Activated T-cell treated with anti-CD3 and anti-CD28 coated beads, Interleukin-2, amount 50 U/mL, for 24 hours (primary cell): Measurements from ENCODE around the gene ATP10A.

Experiments used
- DNase-seq: peaks from one replicate; pipeline ENCODE4 v3.0.0-alpha.2; 2020
- H3K27ac Mint-ChIP-seq: 2 replicates; pipeline ENCODE4 v1.8.0; 2020; ENCODE audit warnings: mild to moderate bottlenecking, mixed read lengths
- H3K27me3 Mint-ChIP-seq: 2 replicates; pipeline ENCODE4 v1.8.0; 2020; ENCODE audit warnings: mixed read lengths
- H3K36me3 Mint-ChIP-seq: 2 replicates; pipeline ENCODE4 v1.8.0; 2020; ENCODE audit warnings: low read depth, mixed read lengths
- H3K4me1 Mint-ChIP-seq: 2 replicates; pipeline ENCODE4 v1.8.0; 2020; ENCODE audit warnings: low read depth, mixed read lengths
- H3K4me3 Mint-ChIP-seq: 2 replicates; pipeline ENCODE4 v1.8.0; 2020; ENCODE audit warnings: mild to moderate bottlenecking, moderate library complexity, mixed read lengths
- H3K9me3 Mint-ChIP-seq: 2 replicates; pipeline ENCODE4 v1.8.0; 2020; ENCODE audit warnings: mixed read lengths

ATP10A gene

DNA sequence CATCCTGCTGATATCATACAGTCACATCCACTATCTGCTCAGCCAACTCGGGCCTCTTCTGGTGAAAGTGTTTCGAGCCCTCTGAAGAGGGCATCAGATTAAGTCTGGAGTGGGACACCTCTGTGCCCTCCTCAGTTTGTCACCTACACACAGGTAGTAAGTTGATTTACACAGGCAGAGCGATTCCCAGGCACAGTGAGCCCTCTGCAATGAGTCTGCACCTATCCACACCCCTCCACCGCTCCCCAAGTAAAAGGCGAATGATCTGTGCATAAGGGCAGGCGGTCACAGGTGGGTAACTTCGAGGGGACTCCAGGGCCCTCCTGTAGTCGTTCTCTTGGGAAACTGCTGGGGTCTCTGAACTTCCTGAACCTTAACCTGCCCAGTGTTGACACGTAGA, 152.0 kb downstream of the ATP10A start:
- Mint-ChIP-seq H3K27me3 (no peaks in the 10 kb centered on the region), H3K36me3 (peaks cover 81% of the 10 kb centered on the region), H3K4me3 (no peak overlapping the region), H3K4me1 (no peaks in the 10 kb centered on the region), H3K9me3 (no peaks in the 10 kb centered on the region), H3K27ac (peak overlapping the region; percentile 40)
- peak; percentile 25 for DNase-seq

DNA sequence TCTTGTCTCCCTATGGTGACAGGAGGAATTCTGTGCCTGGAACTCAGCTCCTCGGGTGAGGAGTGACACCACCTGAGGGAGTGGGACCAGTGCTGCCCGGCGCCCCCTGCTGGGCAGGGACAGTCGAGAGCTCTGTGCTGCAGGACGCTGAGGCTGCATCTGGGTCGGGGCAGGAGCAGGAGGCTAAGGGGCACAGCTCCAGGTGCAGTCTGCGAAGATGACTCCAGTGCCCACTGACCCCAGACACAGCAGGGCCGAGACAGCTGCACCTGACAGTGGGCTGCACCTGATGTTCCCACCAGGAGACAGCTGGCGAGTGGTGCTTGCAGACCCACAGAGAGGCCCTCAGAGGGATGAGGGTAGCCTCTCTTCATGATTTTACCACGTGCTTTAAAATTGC, 152.9 kb downstream of the ATP10A start:
- no peaks in the 10 kb centered on the region for H3K27me3 Mint-ChIP-seq
- peak; percentile 70 for DNase-seq
- H3K9me3 Mint-ChIP-seq = no peaks in the 10 kb centered on the region
- no peaks in the 10 kb centered on the region for H3K4me1 Mint-ChIP-seq
- H3K27ac Mint-ChIP-seq = no peak overlapping the region
- no peak overlapping the region for H3K4me3 Mint-ChIP-seq
- H3K36me3 Mint-ChIP-seq = peaks cover 83% of the 10 kb centered on the region

DNA sequence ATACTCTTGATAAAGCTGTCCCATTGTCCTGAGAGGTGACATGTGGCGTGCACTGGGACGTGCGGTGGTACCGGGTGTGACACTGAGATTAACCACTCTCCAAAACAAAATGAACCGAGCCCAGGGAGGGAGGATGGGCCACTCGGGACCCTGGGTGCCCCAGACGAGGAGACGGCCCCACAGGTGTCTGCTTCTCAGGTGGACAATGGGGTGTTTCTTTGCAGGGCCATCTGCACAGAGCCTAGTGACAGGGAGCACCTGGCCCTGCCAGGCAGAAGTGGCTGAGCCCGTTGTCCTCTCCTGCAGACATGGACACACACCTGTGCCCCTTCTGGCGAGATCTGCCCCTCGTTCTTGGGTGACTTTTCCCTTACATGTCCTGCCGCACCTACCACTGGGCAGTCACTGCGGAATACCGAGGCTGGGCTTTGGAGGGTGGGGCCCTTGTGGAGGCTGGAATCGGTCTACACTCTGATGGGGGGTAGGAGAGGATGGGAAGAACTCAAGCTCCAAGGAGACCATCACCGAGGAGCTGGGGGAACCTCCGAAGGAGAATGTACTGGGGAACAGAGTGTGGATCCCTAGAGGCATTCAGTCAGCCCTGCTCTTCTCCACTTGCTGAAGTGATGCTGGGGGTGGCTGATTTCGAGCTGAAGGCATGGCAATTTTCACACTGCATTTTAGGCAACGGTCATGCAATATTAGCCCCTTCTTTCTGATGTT, 153.5 kb downstream of the ATP10A start:
- Mint-ChIP-seq H3K27ac (peak overlapping the region; percentile 12), H3K36me3 (peaks cover 81% of the 10 kb centered on the region), H3K4me1 (no peaks in the 10 kb centered on the region), H3K9me3 (no peaks in the 10 kb centered on the region), H3K4me3 (no peak overlapping the region), H3K27me3 (no peaks in the 10 kb centered on the region)
- peak; percentile 30 for DNase-seq

DNA sequence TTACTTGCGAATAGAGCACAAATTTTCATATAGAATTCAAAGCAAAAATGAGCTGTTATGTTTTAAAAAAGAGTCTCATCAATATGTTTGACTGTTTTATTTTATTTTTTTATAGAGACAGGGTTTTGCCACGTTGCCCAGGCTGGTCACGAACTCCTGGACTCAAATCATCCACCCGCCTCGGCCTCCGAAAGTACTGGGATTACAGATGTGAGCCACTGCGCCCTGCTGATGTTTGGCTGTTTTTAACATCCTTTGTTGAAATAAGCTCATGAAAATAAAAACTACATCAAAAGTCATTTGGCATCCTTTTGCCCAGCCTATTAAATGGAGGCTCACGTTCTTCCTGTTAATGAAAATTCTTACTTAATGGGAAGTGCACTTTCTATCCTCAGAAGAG, 154.7 kb downstream of the ATP10A start:
- Mint-ChIP-seq H3K27ac (no peak overlapping the region), H3K4me1 (no peaks in the 10 kb centered on the region), H3K4me3 (no peak overlapping the region), H3K27me3 (no peaks in the 10 kb centered on the region), H3K9me3 (no peaks in the 10 kb centered on the region), H3K36me3 (peaks cover 75% of the 10 kb centered on the region)
- DNase-seq = no peak

DNA sequence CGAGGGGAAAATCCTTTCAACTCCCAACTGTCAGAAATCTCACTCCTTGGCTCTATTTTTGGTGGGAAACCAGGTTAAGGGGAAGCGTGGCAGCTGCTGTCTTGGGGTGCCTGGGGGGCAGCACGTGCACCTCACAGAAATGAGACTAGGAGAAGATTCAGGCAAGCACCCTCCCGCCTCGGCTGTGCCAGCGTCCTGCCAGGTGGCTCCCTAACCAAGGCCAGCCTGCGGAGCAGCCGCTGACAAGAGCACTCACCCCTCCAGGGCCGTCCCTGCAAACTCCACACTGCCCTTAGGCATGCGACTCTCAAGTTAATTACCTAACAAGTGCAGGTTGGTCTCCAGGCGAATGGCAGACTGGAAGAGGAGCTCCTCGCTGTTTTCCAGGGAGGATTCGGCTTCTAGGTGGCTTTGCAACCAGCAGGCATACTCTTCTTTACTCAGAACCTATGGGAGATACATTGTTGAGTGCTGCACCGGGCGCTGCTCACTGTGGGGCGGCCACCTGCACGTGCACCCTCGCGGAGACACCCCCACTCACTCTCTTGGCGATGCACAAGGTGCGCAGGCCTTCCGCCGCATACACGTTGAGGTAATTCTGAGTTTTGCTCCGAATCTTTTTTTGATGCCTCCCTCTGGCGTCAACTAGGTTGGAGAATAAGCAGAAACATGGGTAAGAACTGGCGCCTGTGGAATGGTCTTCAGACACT, 155.3 kb downstream of the ATP10A start:
- Mint-ChIP-seq H3K27ac (peak overlapping the region; percentile 71), H3K4me3 (no peak overlapping the region), H3K36me3 (peaks cover 75% of the 10 kb centered on the region), H3K9me3 (no peaks in the 10 kb centered on the region), H3K27me3 (no peaks in the 10 kb centered on the region), H3K4me1 (no peaks in the 10 kb centered on the region)
- DNase-seq = peak; percentile 20

DNA sequence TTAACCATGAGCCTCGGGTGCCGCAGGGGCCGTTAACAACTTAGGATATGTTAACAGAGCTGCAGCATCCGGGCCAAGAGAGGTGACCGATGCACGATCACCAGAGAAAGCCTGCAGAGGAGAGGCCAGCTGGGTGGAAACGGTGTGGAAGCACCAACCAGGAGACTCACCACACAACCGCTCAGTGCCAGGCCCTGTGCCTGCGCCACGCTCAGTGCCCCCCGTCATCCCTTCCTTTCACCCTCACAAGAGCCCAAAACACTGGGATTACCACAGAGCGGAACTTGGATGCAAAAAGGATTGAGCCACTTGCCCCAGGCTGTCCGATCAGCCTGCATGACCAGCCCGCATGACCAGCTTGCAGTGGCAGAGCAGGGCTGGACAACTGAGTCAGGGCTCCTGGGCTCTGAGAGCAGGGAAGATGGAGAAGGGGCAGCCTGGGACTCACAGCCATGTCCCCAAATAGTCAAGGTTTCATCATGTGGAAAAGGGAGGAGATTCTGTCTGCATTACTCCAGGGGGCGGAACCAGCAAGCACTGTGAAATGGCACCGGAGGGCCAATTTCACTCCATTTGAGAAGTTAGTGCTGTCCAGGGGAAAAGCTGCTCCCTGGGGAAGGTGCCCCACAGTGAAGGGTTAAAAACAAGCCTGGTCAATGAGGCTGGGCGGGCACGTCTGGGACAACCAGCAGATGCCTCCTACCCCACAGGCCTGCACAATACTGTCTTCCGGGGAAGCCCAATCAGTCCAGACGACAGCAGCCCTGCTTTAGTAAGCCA, 156.8 kb downstream of the ATP10A start:
- no peaks in the 10 kb centered on the region for H3K4me1 Mint-ChIP-seq
- H3K9me3 Mint-ChIP-seq = no peaks in the 10 kb centered on the region
- H3K27ac Mint-ChIP-seq = no peak overlapping the region
- peak; percentile 25 for DNase-seq
- no peak overlapping the region for H3K4me3 Mint-ChIP-seq
- peaks cover 73% of the 10 kb centered on the region for H3K36me3 Mint-ChIP-seq
- H3K27me3 Mint-ChIP-seq = no peaks in the 10 kb centered on the region

DNA sequence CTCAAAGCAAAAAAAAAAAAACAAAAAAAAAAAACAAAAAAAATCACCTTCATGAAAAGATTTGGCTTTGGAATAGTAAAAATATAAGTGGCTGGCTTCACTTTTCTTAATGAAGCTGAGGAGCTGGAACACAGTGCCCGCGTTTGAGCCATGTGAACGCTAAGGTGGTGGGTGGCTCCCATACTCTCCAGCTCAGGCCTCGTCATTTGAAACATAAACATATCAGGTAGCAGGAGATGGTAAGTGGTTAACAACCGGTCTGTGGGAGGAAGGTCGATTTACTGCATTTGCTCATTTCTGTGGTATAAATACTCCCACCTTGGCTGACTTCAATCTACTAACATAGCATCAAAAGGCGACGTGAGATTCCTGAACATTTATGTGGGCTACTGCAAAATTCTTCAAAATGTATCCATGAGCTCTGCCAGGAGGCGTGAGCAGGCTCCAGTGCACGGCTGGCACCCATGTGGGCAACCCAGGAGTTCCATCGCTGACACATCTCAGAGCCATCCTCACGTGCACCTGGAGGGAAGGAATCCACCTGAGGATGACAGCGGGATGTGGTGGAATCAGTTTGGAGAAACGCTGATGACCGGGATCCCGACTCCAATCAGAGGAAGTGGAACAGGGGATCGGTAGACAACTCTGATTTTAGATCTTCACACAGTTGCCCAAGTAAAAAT, 157.6 kb downstream of the ATP10A start:
- no peaks in the 10 kb centered on the region for H3K4me1 Mint-ChIP-seq
- H3K4me3 Mint-ChIP-seq = no peak overlapping the region
- H3K27ac Mint-ChIP-seq = no peak overlapping the region
- H3K27me3 Mint-ChIP-seq = no peaks in the 10 kb centered on the region
- no peaks in the 10 kb centered on the region for H3K9me3 Mint-ChIP-seq
- peaks cover 74% of the 10 kb centered on the region for H3K36me3 Mint-ChIP-seq
- peak; percentile 5 for DNase-seq

DNA sequence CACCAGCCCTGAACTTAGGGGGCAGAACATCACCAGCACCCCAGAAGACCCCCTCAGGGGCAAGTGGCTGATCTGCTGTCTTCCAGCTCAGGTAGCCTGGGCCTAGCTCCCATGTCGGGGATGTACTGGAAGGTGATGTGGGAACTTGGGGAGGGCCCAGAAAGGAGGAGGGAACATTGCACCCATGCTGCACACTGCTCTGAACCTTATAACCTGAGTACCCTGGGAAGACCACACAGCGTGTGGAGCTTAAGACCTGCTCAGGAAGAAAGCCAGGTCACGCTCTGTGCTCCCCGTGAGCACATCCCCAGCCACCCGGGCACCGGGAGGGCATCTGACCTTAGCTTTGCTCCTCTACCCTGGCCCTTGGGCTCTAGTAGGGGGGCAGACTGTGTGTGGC, 159.4 kb downstream of the ATP10A start:
- Mint-ChIP-seq H3K4me1 (no peaks in the 10 kb centered on the region), H3K27me3 (no peaks in the 10 kb centered on the region), H3K27ac (no peak overlapping the region), H3K36me3 (peaks cover 80% of the 10 kb centered on the region), H3K4me3 (no peak overlapping the region), H3K9me3 (no peaks in the 10 kb centered on the region)
- DNase-seq = peak; percentile 21

DNA sequence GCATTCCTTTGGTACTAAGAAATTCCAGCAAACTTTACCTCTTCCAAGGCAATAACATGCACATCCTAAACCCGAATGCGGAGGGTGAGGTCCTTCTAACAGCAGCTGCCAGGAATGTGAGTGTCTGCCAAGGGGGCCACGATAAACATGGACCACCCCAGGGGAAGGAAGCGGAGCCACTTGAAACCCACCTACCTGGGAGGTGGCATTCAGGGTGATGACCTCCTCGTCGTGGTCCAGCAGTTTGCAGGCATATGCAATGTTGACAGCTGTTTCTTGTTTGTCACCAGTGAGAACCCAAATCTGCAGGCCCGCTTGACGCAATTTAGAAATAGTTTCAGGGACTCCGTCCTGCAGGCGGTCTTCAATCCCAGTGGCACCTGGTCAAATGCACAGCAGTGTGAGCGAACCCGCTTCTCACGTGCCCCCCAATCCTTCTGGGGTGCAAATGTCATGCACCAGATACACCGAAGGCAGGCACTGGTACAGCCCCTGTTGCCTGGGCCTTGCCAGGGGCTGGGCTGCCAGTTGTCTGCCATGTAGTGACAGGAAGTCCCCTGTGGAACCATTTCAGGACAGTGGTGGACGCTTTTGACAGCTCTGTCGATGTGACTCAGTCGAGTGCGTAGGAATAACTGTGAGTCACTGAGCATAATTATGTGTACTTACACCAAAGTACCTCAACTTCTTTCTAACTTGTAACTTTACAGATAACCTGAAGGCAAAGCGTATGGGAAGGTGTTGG, 161.2 kb downstream of the ATP10A start:
- Mint-ChIP-seq H3K27ac (no peak overlapping the region), H3K4me1 (no peaks in the 10 kb centered on the region), H3K36me3 (peaks cover 82% of the 10 kb centered on the region), H3K4me3 (no peak overlapping the region), H3K9me3 (no peaks in the 10 kb centered on the region), H3K27me3 (no peaks in the 10 kb centered on the region)
- DNase-seq = peak; percentile 22

DNA sequence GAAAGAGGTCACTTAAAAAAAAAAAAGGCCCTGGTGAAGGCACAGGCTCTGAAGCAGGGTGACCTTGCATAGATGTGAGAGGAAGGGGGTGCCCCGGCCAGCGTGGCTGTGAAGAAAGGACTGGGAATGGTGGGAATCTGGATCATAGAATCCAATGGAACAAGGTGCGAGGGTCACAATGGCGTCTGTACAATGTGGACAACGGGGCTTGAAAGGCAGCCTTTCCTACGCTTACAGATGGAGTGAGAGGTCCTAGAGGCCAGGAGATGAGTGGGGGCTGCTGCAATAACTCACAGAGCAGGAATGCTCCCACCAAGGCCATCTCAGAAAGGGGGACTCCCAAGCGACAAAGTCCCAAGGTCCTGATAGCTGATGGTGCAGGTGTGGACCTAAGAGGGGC, 162.2 kb downstream of the ATP10A start:
- H3K4me3 Mint-ChIP-seq = no peak overlapping the region
- H3K36me3 Mint-ChIP-seq = peaks cover 82% of the 10 kb centered on the region
- no peaks in the 10 kb centered on the region for H3K4me1 Mint-ChIP-seq
- DNase-seq = peak; percentile 17
- H3K9me3 Mint-ChIP-seq = no peaks in the 10 kb centered on the region
- no peaks in the 10 kb centered on the region for H3K27me3 Mint-ChIP-seq
- H3K27ac Mint-ChIP-seq = no peak overlapping the region

DNA sequence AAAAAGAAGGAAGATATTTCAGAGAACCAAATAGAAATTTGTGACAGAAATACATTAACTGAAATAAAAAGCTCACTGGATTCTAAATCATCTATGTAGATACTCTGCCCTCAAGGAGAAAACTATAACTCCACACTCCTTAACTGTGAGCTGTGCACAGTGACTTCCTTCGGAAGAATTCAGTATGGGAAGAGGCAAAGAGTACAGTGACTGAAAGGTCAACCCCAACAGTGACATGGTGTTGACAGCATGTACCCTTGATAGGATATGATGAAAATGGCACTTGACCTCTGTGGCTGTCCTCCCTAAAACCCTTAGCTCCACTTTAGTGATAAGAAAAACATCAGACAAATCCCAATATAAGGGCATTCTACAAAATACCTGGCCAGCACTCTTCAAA, 165.5 kb downstream of the ATP10A start:
- Mint-ChIP-seq H3K4me3 (no peak overlapping the region), H3K9me3 (no peaks in the 10 kb centered on the region), H3K27ac (no peak overlapping the region), H3K4me1 (no peaks in the 10 kb centered on the region), H3K27me3 (no peaks in the 10 kb centered on the region), H3K36me3 (peaks cover 93% of the 10 kb centered on the region)
- DNase-seq = no peak

DNA sequence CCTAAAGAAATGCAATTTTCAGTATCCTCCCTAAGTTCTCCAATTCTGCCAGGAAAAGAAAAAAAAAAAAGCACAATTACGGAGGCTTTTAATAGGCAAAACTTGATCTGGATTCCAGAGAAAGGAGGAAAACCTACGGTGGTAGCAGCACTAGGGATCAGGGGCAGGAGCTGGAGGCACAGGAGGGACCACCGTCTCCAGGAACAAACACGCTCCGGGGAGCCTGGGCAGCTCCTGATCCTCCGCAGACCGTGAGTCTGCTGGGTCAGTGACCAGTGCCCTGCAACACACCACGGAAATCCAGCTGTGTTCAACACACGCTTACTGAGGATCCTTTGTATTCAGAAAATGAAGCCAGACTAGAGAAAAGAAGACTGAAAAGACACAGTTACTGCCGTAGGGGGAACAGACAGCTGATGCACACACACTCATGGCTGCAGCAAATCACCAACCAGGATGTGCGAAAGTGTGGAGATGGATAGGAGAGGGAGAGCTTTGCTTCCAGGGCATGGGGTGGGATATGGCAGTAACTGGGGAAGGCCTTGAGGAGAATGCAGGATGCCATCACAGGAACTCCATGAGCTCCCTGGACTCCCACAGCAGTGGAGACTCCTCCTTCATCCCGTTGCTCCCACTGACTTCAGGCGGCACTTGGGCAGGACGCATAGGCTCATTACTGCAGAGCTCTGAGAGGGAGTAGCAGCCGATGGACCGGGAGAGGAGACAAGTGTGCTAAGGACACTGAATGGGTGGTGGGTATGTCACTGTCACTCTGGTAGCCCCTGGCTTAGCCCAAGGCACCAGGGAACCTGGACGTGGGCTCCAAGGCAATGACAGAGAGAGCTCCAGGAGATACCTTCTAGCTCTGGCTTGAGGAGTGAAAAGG, 167.0 kb downstream of the ATP10A start:
- Mint-ChIP-seq H3K36me3 (peaks cover 94% of the 10 kb centered on the region), H3K27me3 (no peaks in the 10 kb centered on the region), H3K4me3 (no peak overlapping the region), H3K9me3 (no peaks in the 10 kb centered on the region), H3K27ac (no peak overlapping the region), H3K4me1 (no peaks in the 10 kb centered on the region)
- no peak for DNase-seq

DNA sequence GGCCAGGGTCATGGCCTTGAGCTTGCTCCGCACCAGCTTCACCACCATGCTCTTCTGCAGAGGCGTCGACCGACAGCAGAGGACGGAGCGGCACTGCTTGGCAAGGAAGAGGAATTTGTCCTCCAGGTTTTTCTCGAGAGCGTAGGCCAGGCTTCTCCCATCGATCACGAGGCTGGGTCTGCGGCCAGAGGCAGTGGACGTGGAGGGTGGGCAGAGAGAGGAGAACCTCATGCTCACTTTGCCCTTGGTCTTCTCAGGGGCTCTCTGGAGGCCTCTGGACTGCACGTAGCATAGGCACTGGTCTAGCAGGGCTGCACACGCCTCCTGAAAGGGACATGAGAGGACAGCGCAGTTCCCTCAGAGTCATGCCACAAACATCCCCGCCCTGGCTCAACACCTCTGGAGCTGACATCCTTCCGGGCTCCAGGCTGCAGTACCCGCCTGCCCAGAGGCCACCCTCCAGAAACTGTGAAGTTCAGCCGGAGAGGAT, 168.3 kb downstream of the ATP10A start:
- Mint-ChIP-seq H3K27me3 (no peaks in the 10 kb centered on the region), H3K27ac (no peak overlapping the region), H3K4me3 (no peak overlapping the region), H3K36me3 (peaks cover 91% of the 10 kb centered on the region), H3K4me1 (no peaks in the 10 kb centered on the region), H3K9me3 (no peaks in the 10 kb centered on the region)
- DNase-seq = no peak
